GM13977 (cell line): ENCODE data around the gene CCDC9B.

Source experiments
- DNase-seq: peaks from one replicate; pipeline ENCODE4 v3.0.0; 2012; ENCODE audit warnings: low spot score
- in situ Hi-C: fragments of 300-500 bp; cut with MboI; formaldehyde crosslinking; loops from one replicate; pipeline ENCODE4 v1.12.0; 2022; ENCODE audit warnings: low sequenced_read_pairs, low pct_unique_long_range_greater_than_20kb, mixed read lengths, inconsistent platforms; ENCODE audit not compliant: unreplicated experiment
- TF ChIP-seq, protein P1 (sequence below): IDR thresholded peaks from 2 replicates; pipeline ENCODE4 v1.5.1; 2012; ENCODE audit warnings: mild to moderate bottlenecking, control low read depth; ENCODE audit not compliant: insufficient read depth; ENCODE audit errors: extremely low read depth, missing control alignments

Gene CCDC9B

DNA sequence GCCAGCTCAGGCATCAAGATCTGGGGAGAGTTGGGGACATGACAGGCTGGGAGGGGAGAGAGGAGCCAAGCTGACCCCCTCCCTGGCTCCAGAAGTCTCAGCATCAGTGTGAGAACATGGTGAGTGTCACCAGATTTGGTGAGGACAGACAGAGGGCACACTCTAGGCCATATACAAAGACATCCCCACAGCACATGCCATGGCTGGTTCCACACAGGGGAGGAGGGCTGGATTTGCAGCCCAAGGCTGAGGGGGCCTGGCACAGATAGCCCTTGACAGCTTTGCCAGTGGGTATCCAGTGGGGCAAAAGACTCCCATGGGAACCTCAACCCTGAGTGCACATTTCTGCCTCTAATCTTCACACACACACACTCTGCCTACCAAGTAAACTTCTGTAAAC, 47.7 kb downstream of the CCDC9B start:
- in situ Hi-C loops = no loop called here
- DNase-seq = no peak
- TF ChIP-seq, protein P1, sequence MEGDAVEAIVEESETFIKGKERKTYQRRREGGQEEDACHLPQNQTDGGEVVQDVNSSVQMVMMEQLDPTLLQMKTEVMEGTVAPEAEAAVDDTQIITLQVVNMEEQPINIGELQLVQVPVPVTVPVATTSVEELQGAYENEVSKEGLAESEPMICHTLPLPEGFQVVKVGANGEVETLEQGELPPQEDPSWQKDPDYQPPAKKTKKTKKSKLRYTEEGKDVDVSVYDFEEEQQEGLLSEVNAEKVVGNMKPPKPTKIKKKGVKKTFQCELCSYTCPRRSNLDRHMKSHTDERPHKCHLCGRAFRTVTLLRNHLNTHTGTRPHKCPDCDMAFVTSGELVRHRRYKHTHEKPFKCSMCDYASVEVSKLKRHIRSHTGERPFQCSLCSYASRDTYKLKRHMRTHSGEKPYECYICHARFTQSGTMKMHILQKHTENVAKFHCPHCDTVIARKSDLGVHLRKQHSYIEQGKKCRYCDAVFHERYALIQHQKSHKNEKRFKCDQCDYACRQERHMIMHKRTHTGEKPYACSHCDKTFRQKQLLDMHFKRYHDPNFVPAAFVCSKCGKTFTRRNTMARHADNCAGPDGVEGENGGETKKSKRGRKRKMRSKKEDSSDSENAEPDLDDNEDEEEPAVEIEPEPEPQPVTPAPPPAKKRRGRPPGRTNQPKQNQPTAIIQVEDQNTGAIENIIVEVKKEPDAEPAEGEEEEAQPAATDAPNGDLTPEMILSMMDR = no peak

DNA sequence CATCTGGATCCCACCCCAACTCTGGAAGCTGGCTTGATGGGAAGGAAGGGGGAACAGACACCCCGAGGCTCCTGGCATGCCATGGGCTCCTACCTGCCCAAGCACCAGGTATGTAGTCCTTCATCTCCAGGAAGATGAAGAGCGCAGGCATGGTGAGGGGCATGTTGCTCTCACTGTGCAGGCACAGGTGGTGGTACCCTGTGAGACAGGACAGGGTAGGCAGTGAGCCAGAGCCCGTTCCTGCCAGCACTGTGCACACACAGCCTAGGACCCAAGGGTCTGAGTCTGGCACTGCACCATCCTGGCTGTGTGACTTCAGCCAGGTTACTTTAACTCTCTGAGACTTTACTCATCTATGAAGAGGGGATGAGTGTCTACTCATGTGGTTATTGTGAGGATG, 48.5 kb downstream of the CCDC9B start:
- TF ChIP-seq, protein P1 = no peak
- in situ Hi-C loops = no loop called here
- DNase-seq = no peak

- DNase-seq = no peak
- in situ Hi-C loops = no loop called here
- TF ChIP-seq, protein P1 = no peak
Measured at GRCh38 chr15:40290918-40291574, 49.7 kb downstream of the CCDC9B start.

DNA sequence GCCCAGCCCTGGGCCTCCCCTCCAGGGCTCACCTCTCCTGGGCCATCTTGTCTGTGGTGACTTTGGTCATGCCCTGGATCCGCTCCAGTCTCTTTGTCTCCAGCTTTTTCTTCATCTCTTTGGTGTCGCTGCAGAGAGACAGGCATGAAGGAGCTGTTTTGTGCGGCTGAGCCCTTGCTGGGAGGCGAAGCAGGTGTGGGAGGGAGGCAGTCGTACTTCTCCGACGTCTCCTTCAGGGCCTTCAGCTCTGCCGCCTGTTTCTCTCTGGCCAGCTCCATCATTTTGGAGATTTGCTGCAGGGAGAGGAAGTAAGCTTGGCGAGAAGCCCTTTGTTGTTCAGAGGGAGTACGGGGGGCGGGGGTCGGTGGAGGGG, 50.2 kb downstream of the CCDC9B start:
- TF ChIP-seq, protein P1 = no peak
- DNase-seq = no peak
- in situ Hi-C loops = no loop called here

DNA sequence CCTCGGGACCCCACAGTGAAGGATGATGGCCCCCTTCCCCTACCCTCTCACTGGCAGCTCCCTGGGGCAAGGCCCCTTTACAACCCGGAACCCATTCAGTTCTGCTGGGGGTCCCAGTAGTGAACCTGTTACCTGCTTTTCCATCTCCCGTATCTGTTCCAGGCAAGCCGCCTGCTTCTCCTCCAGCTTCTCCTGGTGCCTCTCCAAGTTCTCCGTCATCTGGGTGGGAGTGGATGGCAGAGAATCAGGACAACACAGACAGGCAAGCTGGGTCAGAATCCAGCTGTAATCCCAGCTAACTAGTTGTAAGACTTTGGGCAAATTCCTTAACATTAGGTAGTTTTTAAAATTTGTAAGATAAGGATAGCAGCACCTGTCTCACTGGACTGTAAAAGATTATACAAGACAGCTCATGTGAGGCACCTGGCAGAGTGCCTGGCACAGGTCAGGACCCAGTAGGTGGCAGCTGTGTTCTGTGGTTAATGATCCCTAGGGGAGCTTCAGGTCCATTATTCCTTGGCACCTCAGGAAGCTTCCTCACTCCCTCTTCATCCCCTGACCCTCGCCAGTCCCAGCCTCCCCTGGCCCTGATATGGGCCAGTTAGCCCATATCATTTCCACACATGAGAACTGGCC, 51.5 kb downstream of the CCDC9B start:
- TF ChIP-seq, protein P1 = no peak
- in situ Hi-C loops = no loop called here
- DNase-seq = no peak

GRCh38 chr15:40287968-40288367, 52.8 kb downstream of the CCDC9B start:
- DNase-seq = no peak
- TF ChIP-seq, protein P1 = no peak

More at GRCh38 chr15:40287968-40288367, 52.8 kb downstream of the CCDC9B start:
- in situ Hi-C loops = no loop called here
